ENCODE measurements around the gene CLDN15.
"Not testable (repeated sequence)": the region's sequence is repeated elsewhere in the genome, so short reads cannot be mapped to it uniquely, and the experiment has no call there.

The CLDN15 gene, protein sequence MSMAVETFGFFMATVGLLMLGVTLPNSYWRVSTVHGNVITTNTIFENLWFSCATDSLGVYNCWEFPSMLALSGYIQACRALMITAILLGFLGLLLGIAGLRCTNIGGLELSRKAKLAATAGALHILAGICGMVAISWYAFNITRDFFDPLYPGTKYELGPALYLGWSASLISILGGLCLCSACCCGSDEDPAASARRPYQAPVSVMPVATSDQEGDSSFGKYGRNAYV

DNA sequence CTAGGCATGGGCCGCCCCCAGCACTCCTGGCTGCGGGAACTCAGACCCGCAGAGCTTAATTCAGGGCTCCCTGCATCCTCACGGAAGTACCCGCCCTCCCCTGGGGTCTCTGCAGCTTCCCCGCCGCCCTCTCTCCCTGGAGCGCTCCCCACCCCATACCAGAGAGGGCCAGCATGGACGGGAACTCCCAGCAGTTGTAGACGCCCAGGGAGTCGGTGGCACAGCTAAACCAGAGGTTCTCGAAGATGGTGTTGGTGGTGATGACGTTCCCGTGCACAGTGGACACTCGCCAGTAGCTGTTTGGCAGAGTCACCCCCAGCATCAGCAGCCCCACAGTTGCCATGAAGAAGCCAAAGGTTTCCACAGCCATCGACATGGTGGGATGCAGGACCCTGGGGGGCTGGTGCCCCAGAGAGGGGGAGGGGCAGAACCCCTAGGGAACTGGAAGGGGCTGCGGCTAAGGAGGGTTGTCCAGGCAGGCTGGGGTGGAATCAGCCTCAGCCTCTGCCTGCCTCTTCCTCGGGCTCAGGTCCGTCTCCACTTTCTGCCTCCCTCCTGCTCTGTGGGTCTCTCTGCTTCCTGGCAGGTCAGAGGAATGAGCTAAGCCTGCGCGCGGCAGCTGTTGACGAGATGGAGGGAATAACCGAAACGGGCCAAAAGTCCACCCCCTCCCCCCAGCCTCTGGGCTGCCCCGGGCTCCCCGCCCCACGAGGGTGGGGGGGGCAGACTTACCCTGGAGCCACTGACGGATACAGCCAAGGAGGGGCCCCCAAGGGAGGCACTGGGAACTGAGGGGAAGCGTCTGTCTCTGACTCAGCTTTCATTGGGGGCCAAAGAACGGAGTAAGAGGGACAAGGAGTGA, at the start of gene CLDN15:
Gene CLDN15 (minus strand): TSS at position 597 of the 862 bp plus-strand sequence. CDS start 221 bp downstream, at position 376.
- Histone ChIP-seq H3K4me3 (ENCODE audit: low read depth in 1 of 2, low read length in 2 of 2) (peak within 1 kb of the TSS; percentile 32 to 64), H3K9me3 (ENCODE audit: control insufficient read depth in 1 of 2, low read length in 2 of 2) (no peaks in the 10 kb centered on the region), H3K4me1 (ENCODE audit: control insufficient read depth in 1 of 2, insufficient read depth in 2 of 2, low read length in 2 of 2) (peaks cover 0 to 10% of the 10 kb centered on the region in 2 donors), H3K36me3 (ENCODE audit: control insufficient read depth in 1 of 2, insufficient read depth in 2 of 2, low read length in 2 of 2) (peaks cover 7 to 31% of the 10 kb centered on the region in 2 donors), H3K27ac (ENCODE audit: low read length) (peak within 1 kb of the TSS; percentile 92), H3K27me3 (ENCODE audit: low read depth, low read length) (no peaks in the 10 kb centered on the region)

- Histone ChIP-seq H3K4me3 (ENCODE audit: low read depth in 1 of 2, low read length in 2 of 2) (no peak overlapping the region), H3K36me3 (ENCODE audit: control insufficient read depth in 1 of 2, insufficient read depth in 2 of 2, low read length in 2 of 2) (no peaks in the 10 kb centered on the region)
Observed at GRCh38 chr7:101287032-101287431, 49.4 kb upstream of the CLDN15 start.

GRCh38 chr7:101285880-101286279, 48.3 kb upstream of the CLDN15 start:
- H3K4me1 ChIP-seq (ENCODE audit: control insufficient read depth in 1 of 2, insufficient read depth in 2 of 2, low read length in 2 of 2); H3K27me3 ChIP-seq (ENCODE audit: low read depth, low read length); H3K36me3 ChIP-seq (ENCODE audit: control insufficient read depth in 1 of 2, insufficient read depth in 2 of 2, low read length in 2 of 2); H3K27ac ChIP-seq (ENCODE audit: low read length); H3K9me3 ChIP-seq (ENCODE audit: control insufficient read depth in 1 of 2, low read length in 2 of 2); H3K4me3 ChIP-seq (ENCODE audit: low read depth in 1 of 2, low read length in 2 of 2): not testable (repeated sequence)

More at GRCh38 chr7:101287032-101287431, 49.4 kb upstream of the CLDN15 start:
- Histone ChIP-seq H3K27me3 (ENCODE audit: low read depth, low read length) (peaks cover 3% of the 10 kb centered on the region), H3K27ac (ENCODE audit: low read length) (no peak overlapping the region), H3K9me3 (ENCODE audit: control insufficient read depth in 1 of 2, low read length in 2 of 2) (no peaks in the 10 kb centered on the region), H3K4me1 (ENCODE audit: control insufficient read depth in 1 of 2, insufficient read depth in 2 of 2, low read length in 2 of 2) (no peaks in the 10 kb centered on the region)

- Histone ChIP-seq H3K27ac (ENCODE audit: low read length) (no peak overlapping the region), H3K4me1 (ENCODE audit: control insufficient read depth in 1 of 2, insufficient read depth in 2 of 2, low read length in 2 of 2) (no peaks in the 10 kb centered on the region), H3K4me3 (ENCODE audit: low read depth in 1 of 2, low read length in 2 of 2) (no peak overlapping the region)
Observed at GRCh38 chr7:101285171-101285570, 47.6 kb upstream of the CLDN15 start.

GRCh38 chr7:101280912-101281311, 43.3 kb upstream of the CLDN15 start:
- not testable (repeated sequence) for H3K4me3 ChIP-seq (ENCODE audit: low read depth in 1 of 2, low read length in 2 of 2); H3K4me1 ChIP-seq (ENCODE audit: control insufficient read depth in 1 of 2, insufficient read depth in 2 of 2, low read length in 2 of 2); H3K36me3 ChIP-seq (ENCODE audit: control insufficient read depth in 1 of 2, insufficient read depth in 2 of 2, low read length in 2 of 2); H3K27ac ChIP-seq (ENCODE audit: low read length); H3K9me3 ChIP-seq (ENCODE audit: control insufficient read depth in 1 of 2, low read length in 2 of 2); H3K27me3 ChIP-seq (ENCODE audit: low read depth, low read length)

More at GRCh38 chr7:101285171-101285570, 47.6 kb upstream of the CLDN15 start:
- Histone ChIP-seq H3K9me3 (ENCODE audit: control insufficient read depth in 1 of 2, low read length in 2 of 2) (no peaks in the 10 kb centered on the region), H3K27me3 (ENCODE audit: low read depth, low read length) (no peaks in the 10 kb centered on the region), H3K36me3 (ENCODE audit: control insufficient read depth in 1 of 2, insufficient read depth in 2 of 2, low read length in 2 of 2) (no peaks in the 10 kb centered on the region)

DNA sequence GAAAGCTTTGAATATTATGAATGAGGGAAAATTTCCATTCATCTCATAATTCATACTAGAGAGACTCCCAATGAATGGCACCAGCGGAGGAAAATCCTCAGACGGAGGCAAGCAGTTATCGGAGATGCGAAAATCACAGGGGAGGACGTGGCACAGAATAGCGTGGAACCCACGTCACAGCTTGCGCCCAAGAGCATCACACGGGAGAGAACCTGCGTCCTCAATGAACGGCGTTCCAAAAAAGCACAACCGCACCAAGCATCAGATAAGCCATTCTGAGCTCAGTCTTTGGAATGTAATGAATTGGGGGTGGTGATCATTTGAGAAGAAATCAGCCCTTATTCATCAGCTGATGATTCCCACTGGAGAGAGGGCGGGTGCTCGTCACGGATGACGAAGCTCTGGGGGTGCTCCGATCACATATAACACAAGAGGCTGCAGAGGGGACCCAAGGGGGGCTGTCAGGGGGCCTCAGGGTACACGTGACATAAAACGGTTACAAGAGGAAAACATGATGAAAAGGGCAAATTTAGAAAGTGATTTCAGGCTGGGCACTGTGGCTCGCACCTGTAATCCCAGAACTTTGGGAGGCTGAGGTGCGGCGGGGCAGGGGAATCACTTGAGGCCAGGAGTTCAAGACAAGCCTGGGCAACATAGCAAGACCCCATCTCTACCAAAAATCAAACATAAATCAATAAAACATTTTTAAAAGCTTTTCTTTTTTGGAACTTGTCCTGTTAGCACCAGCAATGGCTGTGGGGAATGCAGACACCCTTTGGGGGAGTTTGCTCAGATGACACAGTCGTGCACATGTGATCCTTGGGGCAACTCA, 41.1 kb upstream of the CLDN15 start:
- Histone ChIP-seq H3K4me3 (ENCODE audit: low read depth in 1 of 2, low read length in 2 of 2) (no peak overlapping the region), H3K27ac (ENCODE audit: low read length) (no peak overlapping the region), H3K27me3 (ENCODE audit: low read depth, low read length) (no peaks in the 10 kb centered on the region), H3K9me3 (ENCODE audit: control insufficient read depth in 1 of 2, low read length in 2 of 2) (no peaks in the 10 kb centered on the region), H3K4me1 (ENCODE audit: control insufficient read depth in 1 of 2, insufficient read depth in 2 of 2, low read length in 2 of 2) (no peaks in the 10 kb centered on the region), H3K36me3 (ENCODE audit: control insufficient read depth in 1 of 2, insufficient read depth in 2 of 2, low read length in 2 of 2) (no peaks in the 10 kb centered on the region)

DNA sequence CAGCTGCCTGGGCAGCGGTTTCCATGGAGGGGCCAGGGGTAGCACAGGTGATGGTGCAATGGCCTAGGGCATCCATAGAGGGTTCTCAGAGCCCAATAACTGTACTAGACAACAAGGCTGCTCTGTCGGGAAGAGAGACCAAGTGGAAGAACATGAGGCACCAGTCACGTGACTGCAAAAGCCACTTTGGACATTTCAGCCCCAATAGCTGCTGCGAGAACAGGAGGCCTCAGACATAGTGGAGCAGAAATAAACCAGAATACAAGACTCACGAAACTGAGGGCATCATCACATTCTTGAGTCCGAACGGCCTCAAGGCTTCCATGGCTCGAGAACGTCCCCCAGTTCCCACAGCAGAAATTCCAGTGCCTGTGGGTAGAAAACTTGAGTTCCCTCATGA, 39.6 kb upstream of the CLDN15 start:
- Histone ChIP-seq H3K4me3 (ENCODE audit: low read depth in 1 of 2, low read length in 2 of 2) (no peak overlapping the region), H3K36me3 (ENCODE audit: control insufficient read depth in 1 of 2, insufficient read depth in 2 of 2, low read length in 2 of 2) (no peaks in the 10 kb centered on the region), H3K4me1 (ENCODE audit: control insufficient read depth in 1 of 2, insufficient read depth in 2 of 2, low read length in 2 of 2) (no peaks in the 10 kb centered on the region), H3K9me3 (ENCODE audit: control insufficient read depth in 1 of 2, low read length in 2 of 2) (no peaks in the 10 kb centered on the region), H3K27ac (ENCODE audit: low read length) (no peak overlapping the region), H3K27me3 (ENCODE audit: low read depth, low read length) (no peaks in the 10 kb centered on the region)

GRCh38 chr7:101273206-101273605, 35.6 kb upstream of the CLDN15 start:
- no peaks in the 10 kb centered on the region for H3K36me3 ChIP-seq (ENCODE audit: control insufficient read depth in 1 of 2, insufficient read depth in 2 of 2, low read length in 2 of 2)

DNA sequence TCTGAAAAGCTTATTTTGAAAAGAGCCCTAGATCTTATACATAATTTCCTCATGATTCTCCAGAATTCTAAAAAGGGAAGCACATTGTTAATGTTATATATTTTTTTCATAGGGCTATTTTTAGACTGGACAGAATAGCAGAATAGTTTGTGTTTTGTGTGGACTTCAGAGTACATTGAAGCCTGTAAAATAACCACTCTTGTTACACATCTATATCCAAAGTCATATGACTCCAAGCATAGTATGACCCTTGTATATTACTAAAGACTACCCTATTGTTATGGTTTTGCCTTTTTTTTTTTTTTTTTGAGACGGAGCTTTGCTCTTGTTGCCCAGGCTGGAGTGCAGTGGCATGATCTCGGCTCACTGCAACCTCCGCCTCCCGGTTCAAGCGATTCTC, 33.4 kb upstream of the CLDN15 start:
- Histone ChIP-seq H3K9me3 (ENCODE audit: control insufficient read depth in 1 of 2, low read length in 2 of 2) (no peaks in the 10 kb centered on the region), H3K27ac (ENCODE audit: low read length) (no peak overlapping the region), H3K4me1 (ENCODE audit: control insufficient read depth in 1 of 2, insufficient read depth in 2 of 2, low read length in 2 of 2) (no peaks in the 10 kb centered on the region), H3K36me3 (ENCODE audit: control insufficient read depth in 1 of 2, insufficient read depth in 2 of 2, low read length in 2 of 2) (no peaks in the 10 kb centered on the region), H3K4me3 (ENCODE audit: low read depth in 1 of 2, low read length in 2 of 2) (no peak overlapping the region), H3K27me3 (ENCODE audit: low read depth, low read length) (no peaks in the 10 kb centered on the region)

More at GRCh38 chr7:101273206-101273605, 35.6 kb upstream of the CLDN15 start:
- no peak overlapping the region for H3K27ac ChIP-seq (ENCODE audit: low read length)
- no peaks in the 10 kb centered on the region for H3K27me3 ChIP-seq (ENCODE audit: low read depth, low read length)
- H3K4me1 ChIP-seq (ENCODE audit: control insufficient read depth in 1 of 2, insufficient read depth in 2 of 2, low read length in 2 of 2): no peaks in the 10 kb centered on the region
- H3K4me3 ChIP-seq (ENCODE audit: low read depth in 1 of 2, low read length in 2 of 2): no peak overlapping the region
- H3K9me3 ChIP-seq (ENCODE audit: control insufficient read depth in 1 of 2, low read length in 2 of 2): no peaks in the 10 kb centered on the region

DNA sequence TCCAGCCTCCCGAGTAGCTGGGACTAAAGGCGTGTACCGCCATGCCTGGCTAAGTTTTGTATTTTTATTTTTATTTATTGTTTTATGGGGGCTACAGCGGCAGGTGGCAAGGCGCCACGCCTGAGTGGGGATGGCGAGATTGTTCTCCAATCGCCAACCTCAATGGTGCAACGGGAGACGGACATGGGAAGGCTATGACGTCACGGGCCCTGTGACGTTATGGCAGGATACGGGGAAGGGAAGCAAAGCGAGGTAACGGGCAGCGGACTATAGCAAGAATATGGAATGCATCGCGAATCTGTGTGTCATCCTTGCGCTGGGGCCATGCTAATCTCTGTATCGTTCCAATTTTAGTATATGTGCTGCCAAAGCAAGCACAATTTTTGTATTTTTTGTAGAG, 32.1 kb upstream of the CLDN15 start:
- no peaks in the 10 kb centered on the region for H3K4me1 ChIP-seq (ENCODE audit: control insufficient read depth in 1 of 2, insufficient read depth in 2 of 2, low read length in 2 of 2)
- H3K4me3 ChIP-seq (ENCODE audit: low read depth in 1 of 2, low read length in 2 of 2): no peak overlapping the region
- no peaks in the 10 kb centered on the region for H3K36me3 ChIP-seq (ENCODE audit: control insufficient read depth in 1 of 2, insufficient read depth in 2 of 2, low read length in 2 of 2)
- no peaks in the 10 kb centered on the region for H3K27me3 ChIP-seq (ENCODE audit: low read depth, low read length)
- H3K27ac ChIP-seq (ENCODE audit: low read length): no peak overlapping the region
- H3K9me3 ChIP-seq (ENCODE audit: control insufficient read depth in 1 of 2, low read length in 2 of 2): no peaks in the 10 kb centered on the region
